NCI-H510A (cell line): ENCODE data around the gene PROK1.

Experiments used
- DNase-seq: peaks from one replicate; lab custom pipeline; 2025; lab: John Stamatoyannopoulos, UW

The PROK1 gene

GRCh38 chr1:110488867-110489266, 37.9 kb downstream of the PROK1 start:
- DNase-seq, result no peak

- no peak for DNase-seq
Observed at GRCh38 chr1:110489406-110489805, 38.5 kb downstream of the PROK1 start.

GRCh38 chr1:110489973-110490542, 39.1 kb downstream of the PROK1 start:
- DNase-seq, result no peak

- no peak for DNase-seq
Observed at GRCh38 chr1:110490791-110491451, 40.0 kb downstream of the PROK1 start.

- DNase-seq, result no peak
Observed at GRCh38 chr1:110492573-110492972, 41.6 kb downstream of the PROK1 start.

GRCh38 chr1:110493059-110493699, 42.2 kb downstream of the PROK1 start:
- no peak for DNase-seq

GRCh38 chr1:110494036-110494435, 43.1 kb downstream of the PROK1 start:
- DNase-seq, result no peak

- DNase-seq, result no peak
Observed at GRCh38 chr1:110494522-110495406, 43.8 kb downstream of the PROK1 start.

GRCh38 chr1:110495926-110496600, 45.1 kb downstream of the PROK1 start:
- peak; percentile 57 for DNase-seq

- no peak for DNase-seq
Observed at GRCh38 chr1:110498270-110498669, 47.3 kb downstream of the PROK1 start.

GRCh38 chr1:110501488-110502132, 50.7 kb downstream of the PROK1 start:
- DNase-seq, result no peak

- no peak for DNase-seq
Observed at GRCh38 chr1:110502402-110503151, 51.6 kb downstream of the PROK1 start.

GRCh38 chr1:110503471-110503870, 52.5 kb downstream of the PROK1 start:
- DNase-seq, result no peak

- DNase-seq, result no peak
Observed at GRCh38 chr1:110504226-110504625, 53.3 kb downstream of the PROK1 start.

- DNase-seq, result no peak
Observed at GRCh38 chr1:110505596-110505995, 54.6 kb downstream of the PROK1 start.

GRCh38 chr1:110506541-110506940, 55.6 kb downstream of the PROK1 start:
- no peak for DNase-seq
